WTC11 (cell line): Measurements from ENCODE around the gene ANKS3. TPM values are rescaled to one million over a fixed set of nuclear protein-coding genes. Genes with fewer than 3 reads are reported as not detected.

ENCODE experiments used
- ATAC-seq: fragments of 200-7000 bp; cut with Tn5 transposase; 2 replicates; pipeline ENCODE4 v1.10.0; 2021; ENCODE audit warnings: mild to moderate bottlenecking, moderate library complexity
- CTCF ChIA-PET: fragments of 300-600 bp; sonication (Branson Sonifier 250); formaldehyde crosslinking; loops from one replicate; lab custom pipeline; 2021; ENCODE audit warnings: antibody characterized with exemption; lab: Charles Lee
- POLR2A ChIA-PET: fragments of 350-600 bp; sonication (Branson Sonifier 250); formaldehyde crosslinking; loops from one replicate; lab custom pipeline; 2021; ENCODE audit warnings: antibody characterized with exemption; lab: Charles Lee
- DNase-seq: peaks from one replicate; pipeline ENCODE4 v3.0.0; 2021; ENCODE audit warnings: low spot score
- H3K27ac Mint-ChIP-seq: 2 replicates; pipeline ENCODE4 v1.8.0; 2021; ENCODE audit warnings: mixed read lengths
- H3K27me3 Mint-ChIP-seq: 2 replicates; pipeline ENCODE4 v1.8.0; 2021; ENCODE audit warnings: low read depth, mild to moderate bottlenecking, moderate library complexity, mixed read lengths
- H3K36me3 Mint-ChIP-seq: 2 replicates; pipeline ENCODE4 v1.8.0; 2021; ENCODE audit warnings: mixed read lengths
- H3K4me1 Mint-ChIP-seq: 2 replicates; pipeline ENCODE4 v1.8.0; 2022; ENCODE audit warnings: mixed read lengths
- H3K4me3 Mint-ChIP-seq: 2 replicates; pipeline ENCODE4 v1.8.0; 2021; ENCODE audit warnings: mild to moderate bottlenecking, moderate library complexity, mixed read lengths
- H3K9me3 Mint-ChIP-seq: 2 replicates; pipeline ENCODE4 v1.8.0; 2021; ENCODE audit warnings: mixed read lengths
- ATF2 ChIP-seq: sonication (generic); formaldehyde crosslinking; IDR thresholded peaks from 2 replicates; pipeline ENCODE4 v1.8.1; 2022; ENCODE audit warnings: low read depth, missing genetic modification reagents, borderline replicate concordance
- ATF6 ChIP-seq: sonication (generic); formaldehyde crosslinking; IDR thresholded peaks from 2 replicates; pipeline ENCODE4 v1.8.1; 2023; ENCODE audit warnings: mild to moderate bottlenecking, missing genetic modification reagents
- CREM ChIP-seq: sonication (generic); formaldehyde crosslinking; IDR thresholded peaks from 2 replicates; pipeline ENCODE4 v1.8.1; 2022; ENCODE audit warnings: mild to moderate bottlenecking, missing genetic modification reagents, moderate library complexity
- EMX1 ChIP-seq: fragments of 250-450 bp; sonication (Bioruptor Pico); IDR thresholded peaks from 2 replicates; pipeline ENCODE4 v1.8.0; 2021; ENCODE audit warnings: mild to moderate bottlenecking
- ESRRA ChIP-seq: sonication (generic); formaldehyde crosslinking; IDR thresholded peaks from 2 replicates; pipeline ENCODE4 v1.8.1; 2022; ENCODE audit warnings: mild to moderate bottlenecking, missing genetic modification reagents, borderline replicate concordance
- FOXK1 ChIP-seq: sonication (generic); formaldehyde crosslinking; IDR thresholded peaks from 2 replicates; pipeline ENCODE4 v1.8.0; 2022; ENCODE audit warnings: mild to moderate bottlenecking, moderate library complexity, missing genetic modification reagents
- FOXP4 ChIP-seq: sonication (generic); formaldehyde crosslinking; IDR thresholded peaks from 2 replicates; pipeline ENCODE4 v1.8.0; 2022; ENCODE audit warnings: mild to moderate bottlenecking, missing genetic modification reagents
- GTF2I ChIP-seq: fragments of 250-450 bp; sonication (Bioruptor Pico); conservative IDR thresholded peaks from 2 replicates; pipeline ENCODE4 v1.4.0; 2021; ENCODE audit warnings: mild to moderate bottlenecking
- HMGXB4 ChIP-seq: sonication (generic); formaldehyde crosslinking; IDR thresholded peaks from 2 replicates; pipeline ENCODE4 v1.8.1; 2023; ENCODE audit warnings: mild to moderate bottlenecking, moderate library complexity, missing genetic modification reagents
- IRF2 ChIP-seq: sonication (generic); formaldehyde crosslinking; IDR thresholded peaks from 2 replicates; pipeline ENCODE4 v1.8.0; 2022; ENCODE audit warnings: low read depth, missing genetic modification reagents, borderline replicate concordance
- JAZF1 ChIP-seq: fragments of 250-450 bp; sonication (Bioruptor Pico); IDR thresholded peaks from 2 replicates; pipeline ENCODE4 v1.9.0; 2021; ENCODE audit warnings: moderate library complexity, mild to moderate bottlenecking, inconsistent platforms
- MLX ChIP-seq: sonication (generic); formaldehyde crosslinking; IDR thresholded peaks from 2 replicates; pipeline ENCODE4 v1.8.1; 2023; ENCODE audit warnings: mild to moderate bottlenecking, missing genetic modification reagents, moderate library complexity
- SP1 ChIP-seq: sonication (generic); formaldehyde crosslinking; conservative IDR thresholded peaks from 2 replicates; pipeline ENCODE4 v1.8.1; 2022; ENCODE audit warnings: missing genetic modification reagents
- USF1 ChIP-seq: sonication (generic); formaldehyde crosslinking; IDR thresholded peaks from 2 replicates; pipeline ENCODE4 v1.8.0; 2022; ENCODE audit warnings: mild to moderate bottlenecking, missing genetic modification reagents
- ZBTB21 ChIP-seq: sonication (generic); formaldehyde crosslinking; IDR thresholded peaks from 2 replicates; pipeline ENCODE4 v1.8.1; 2023; ENCODE audit warnings: mild to moderate bottlenecking, missing genetic modification reagents, borderline replicate concordance
- ZNF317 ChIP-seq: sonication (generic); formaldehyde crosslinking; IDR thresholded peaks from 2 replicates; pipeline ENCODE4 v1.8.1; 2023; ENCODE audit warnings: low read depth, mild to moderate bottlenecking, moderate library complexity, missing genetic modification reagents, borderline replicate concordance
- ZNF416 ChIP-seq: fragments of 250-450 bp; sonication (Bioruptor Pico); IDR thresholded peaks from 2 replicates; pipeline ENCODE4 v1.9.0; 2021; ENCODE audit warnings: mild to moderate bottlenecking, inconsistent platforms
- total RNA-seq: library from RNA; stranded (reverse); gene quantifications from 3 replicates; pipeline ENCODE4 v1.2.3, GENCODE V29; 2021

Gene ANKS3
- total RNA-seq, 1 experiment from 2014 or later, result 35.6 TPM

GRCh38 chr16:4736546-4736945, 2.5 kb upstream of the ANKS3 start:
- H3K9me3 Mint-ChIP-seq, result no peaks in the 10 kb centered on the region
- CTCF ChIA-PET, result interaction anchor here (0.9 kb wide), 1 partner anchor 219 kb away, joined by 3 read pairs; no protein-coding TSS in a partner anchor
- DNase-seq (no peak), ATAC-seq (no peak)
- H3K4me1 Mint-ChIP-seq, result peaks cover 9% of the 10 kb centered on the region
- no peak for TF ChIP-seq EMX1
- TF ChIP-seq ESRRA, result no peak
- TF ChIP-seq ATF6 (CRISPR knock-in tag), result no peak
- TF ChIP-seq ZBTB21 (CRISPR knock-in tag), result no peak
- no peaks in the 10 kb centered on the region for H3K36me3 Mint-ChIP-seq
- no peak overlapping the region for H3K4me3 Mint-ChIP-seq
- peaks cover 4% of the 10 kb centered on the region; the same call in 1 of the 2 replicates for H3K27me3 Mint-ChIP-seq
- POLR2A ChIA-PET, result no interaction called here
- H3K27ac Mint-ChIP-seq, result no peak overlapping the region

- Mint-ChIP-seq H3K27ac (peak overlapping the region; percentile 97), H3K36me3 (peaks cover 6% of the 10 kb centered on the region), H3K27me3 (peaks cover 4% of the 10 kb centered on the region; the same call in 1 of the 2 replicates), H3K9me3 (no peaks in the 10 kb centered on the region), H3K4me1 (peaks cover 9% of the 10 kb centered on the region), H3K4me3 (peak overlapping the region; percentile 93)
- TF ChIP-seq GTF2I (peak; percentile 72; the same call in 1 of the 2 replicates), FOXP4 (CRISPR knock-in tag) (no peak), SP1 (peak; percentile 52)
- peak; percentile 67 for ATAC-seq
- peak; percentile 94 for DNase-seq
- POLR2A ChIA-PET, result interaction anchor here (0.6 to 2.0 kb wide), 11 partner anchors 8 to 223 kb away, joined by 3 to 11 read pairs (median 5); partner anchors contain the start of genes ROGDI and SEC14L5
- CTCF ChIA-PET, result interaction anchor here (0.7 to 3.1 kb wide), 23 partner anchors 10 to 323 kb away, joined by 3 to 26 read pairs (median 6); partner anchors contain the start of genes CDIP1, MGRN1, PPL and ROGDI
These were observed 862 bp upstream of the ANKS3 start for GRCh38 chr16:4734730-4735535.

- CTCF ChIA-PET, result interaction anchor here (0.5 to 3.1 kb wide), 17 partner anchors 11 to 418 kb away, joined by 3 to 26 read pairs (median 7); partner anchors contain the start of genes CDIP1, GLIS2, MGRN1 and ROGDI
- Mint-ChIP-seq H3K4me3 (peak overlapping the region; percentile 93), H3K27ac (peak overlapping the region; percentile 95), H3K4me1 (peaks cover 9% of the 10 kb centered on the region), H3K27me3 (peaks cover 4% of the 10 kb centered on the region; the same call in 1 of the 2 replicates), H3K9me3 (no peaks in the 10 kb centered on the region), H3K36me3 (peaks cover 15% of the 10 kb centered on the region)
- no peak for DNase-seq
- TF ChIP-seq IRF2 (CRISPR knock-in tag) (no peak), ZNF317 (no peak), HMGXB4 (CRISPR knock-in tag) (no peak), ZBTB21 (CRISPR knock-in tag) (no peak)
- ATAC-seq, result no peak
- POLR2A ChIA-PET, result interaction anchor here (0.8 to 2.0 kb wide), 6 partner anchors 13 to 204 kb away, joined by 3 to 11 read pairs (median 6); partner anchors contain the start of gene ROGDI
These were observed 366 bp downstream of the ANKS3 start for GRCh38 chr16:4733747-4734062.

GRCh38 chr16:4733211-4733742, 794 bp downstream of the ANKS3 start:
- peaks cover 4% of the 10 kb centered on the region; the same call in 1 of the 2 replicates for H3K27me3 Mint-ChIP-seq
- H3K4me3 Mint-ChIP-seq, result peak overlapping the region; percentile 93
- peaks cover 9% of the 10 kb centered on the region for H3K4me1 Mint-ChIP-seq
- POLR2A ChIA-PET, result interaction anchor here (1.1 to 1.3 kb wide), 2 partner anchors 13 to 69 kb away, joined by 9 to 11 read pairs; partner anchors contain the start of gene ROGDI
- H3K9me3 Mint-ChIP-seq, result no peaks in the 10 kb centered on the region
- no peak for ATAC-seq
- H3K27ac Mint-ChIP-seq, result peak overlapping the region; percentile 95
- CTCF ChIA-PET, result interaction anchor here (1.5 to 3.1 kb wide), 6 partner anchors 14 to 224 kb away, joined by 6 to 26 read pairs (median 11); partner anchors contain the start of genes MGRN1 and SEC14L5
- no peak for DNase-seq
- peaks cover 19% of the 10 kb centered on the region for H3K36me3 Mint-ChIP-seq
- no peak for TF ChIP-seq MLX
- no peak for TF ChIP-seq JAZF1
- no peak for TF ChIP-seq USF1
- no peak for TF ChIP-seq CREM
- TF ChIP-seq ATF2, result no peak
- no peak for TF ChIP-seq ZNF416 (CRISPR knock-in tag)
- no peak for TF ChIP-seq FOXK1 (CRISPR knock-in tag)
